ENCODE data around the gene ACAD8. TPM values are rescaled to one million over a fixed set of nuclear protein-coding genes. Genes with fewer than 3 reads are reported as not detected.

The ACAD8 gene
- total and polyA plus RNA-seq, 2 of the 4 experiments (the other 2 are of a cell fraction), result 11.1 to 21.2 TPM

DNA sequence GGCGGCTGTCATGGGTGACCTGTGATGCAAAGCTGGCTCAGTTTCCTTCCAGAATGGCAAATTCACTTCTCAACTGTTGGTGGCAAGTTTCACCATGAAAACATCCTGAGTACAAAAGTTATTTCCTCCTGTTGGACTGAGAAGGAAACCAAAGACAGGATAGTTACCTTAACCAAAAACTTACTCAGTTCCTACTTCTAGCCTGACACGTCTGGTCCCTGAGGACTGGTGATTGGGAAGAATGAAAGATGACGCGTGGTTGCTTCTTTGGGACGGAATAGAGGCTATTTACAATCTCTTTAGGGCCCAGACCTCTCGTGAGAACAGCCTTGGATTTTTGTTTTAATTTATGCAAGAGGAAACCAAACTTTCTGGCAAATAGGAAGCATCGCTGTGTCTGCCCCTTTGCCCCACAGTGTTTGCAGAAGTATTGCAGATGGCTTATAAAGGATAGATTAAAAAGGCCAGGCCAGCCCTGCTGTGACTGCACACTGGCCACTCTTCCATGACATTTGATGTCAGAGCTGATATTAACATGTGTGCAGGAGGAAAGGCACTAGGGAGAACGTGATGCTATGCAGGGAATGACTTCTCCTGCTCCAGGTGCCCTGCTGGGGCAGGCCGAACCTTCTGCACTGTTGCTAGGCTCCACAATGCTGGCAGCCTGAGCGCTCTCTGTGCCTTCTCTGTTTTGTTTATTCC, 21.3 kb upstream of the ACAD8 start:
- Histone ChIP-seq H3K79me1 (ENCODE audit: low read depth in 1 of 2, low read length in 2 of 2) (peaks cover 27 to 62% of the 10 kb centered on the region in 2 experiments), H4K91ac (ENCODE audit: insufficient read depth, low read depth, low read length) (no peak overlapping the region), H4K5ac (ENCODE audit: low read depth, low read length) (no peak overlapping the region), H3K4me3 (ENCODE audit: insufficient read depth, low read depth, low read length) (no peak overlapping the region), H2BK5ac (ENCODE audit: low read depth, low read length, poor library complexity, severe bottlenecking) (no peak overlapping the region), H3K27ac (ENCODE audit: insufficient read depth, low read length) (no peak overlapping the region), H3K36me3 (ENCODE audit: control insufficient read depth, insufficient read depth, low read length) (peaks cover 5% of the 10 kb centered on the region), H3K27me3 (ENCODE audit: control insufficient read depth, insufficient read depth, low read length) (no peaks in the 10 kb centered on the region), H2AFZ (replicated peaks; ENCODE audit: low read length, poor library complexity) (no peak overlapping the region), H3K56ac (ENCODE audit: extremely low read depth, insufficient read depth, low read length) (no peak overlapping the region), H2BK20ac (ENCODE audit: low read depth, low read length) (no peak overlapping the region), H3K23ac (ENCODE audit: low read depth, low read length) (no peak overlapping the region; the same call in 1 of the 2 replicates), H2AK5ac (ENCODE audit: low read depth, low read length) (no peak overlapping the region), H3K4me2 (ENCODE audit: low read depth, low read length) (no peak overlapping the region), H2BK120ac (ENCODE audit: low read depth, low read length) (no peak overlapping the region), H3K9me3 (ENCODE audit: control insufficient read depth, insufficient read depth, low read length) (no peaks in the 10 kb centered on the region), H3K9ac (ENCODE audit: low read depth, low read length) (no peak overlapping the region), H3K14ac (replicated peaks; ENCODE audit: low read depth, low read length) (no peak overlapping the region), H3K18ac (ENCODE audit: low read depth, low read length) (no peak overlapping the region), H2BK15ac (ENCODE audit: low read depth, low read length) (no peak overlapping the region), H4K8ac (ENCODE audit: low read depth in 2 of 2, low read length in 2 of 2) (no peak overlapping the region), H2AK9ac (replicated peaks; ENCODE audit: low read depth, low read length, poor library complexity) (no peak overlapping the region), H3K9me1 (ENCODE audit: insufficient read depth, low read length) (peaks cover 14% of the 10 kb centered on the region), H3K4me1 (ENCODE audit: control insufficient read depth, insufficient read depth, low read length) (no peaks in the 10 kb centered on the region), H4K20me1 (ENCODE audit: insufficient read depth, low read length) (peaks cover 28% of the 10 kb centered on the region), H3K4ac (ENCODE audit: low read depth, low read length) (no peak overlapping the region)
- CTCF ChIA-PET, result no interaction called here
- POLR2A ChIA-PET (ENCODE audit: unreplicated experiment), result no interaction called here
- BruUV-seq (replicated peaks), result no TSS peak
- WGBS, 2 experiments (ENCODE audit: extremely low coverage in 2 of 2, insufficient read length in 1 of 2), result no CpG with 5 or more reads among the region's 10 CpGs
- ATAC-seq (ENCODE audit: low read depth), result no peak
- TF ChIP-seq, protein P1, sequence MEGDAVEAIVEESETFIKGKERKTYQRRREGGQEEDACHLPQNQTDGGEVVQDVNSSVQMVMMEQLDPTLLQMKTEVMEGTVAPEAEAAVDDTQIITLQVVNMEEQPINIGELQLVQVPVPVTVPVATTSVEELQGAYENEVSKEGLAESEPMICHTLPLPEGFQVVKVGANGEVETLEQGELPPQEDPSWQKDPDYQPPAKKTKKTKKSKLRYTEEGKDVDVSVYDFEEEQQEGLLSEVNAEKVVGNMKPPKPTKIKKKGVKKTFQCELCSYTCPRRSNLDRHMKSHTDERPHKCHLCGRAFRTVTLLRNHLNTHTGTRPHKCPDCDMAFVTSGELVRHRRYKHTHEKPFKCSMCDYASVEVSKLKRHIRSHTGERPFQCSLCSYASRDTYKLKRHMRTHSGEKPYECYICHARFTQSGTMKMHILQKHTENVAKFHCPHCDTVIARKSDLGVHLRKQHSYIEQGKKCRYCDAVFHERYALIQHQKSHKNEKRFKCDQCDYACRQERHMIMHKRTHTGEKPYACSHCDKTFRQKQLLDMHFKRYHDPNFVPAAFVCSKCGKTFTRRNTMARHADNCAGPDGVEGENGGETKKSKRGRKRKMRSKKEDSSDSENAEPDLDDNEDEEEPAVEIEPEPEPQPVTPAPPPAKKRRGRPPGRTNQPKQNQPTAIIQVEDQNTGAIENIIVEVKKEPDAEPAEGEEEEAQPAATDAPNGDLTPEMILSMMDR (conservative IDR thresholded peaks at IDR 0.05; ENCODE audit: low read depth, low read length), result no peak
- TF ChIP-seq MAZ (IDR thresholded peaks at IDR 0.05; ENCODE audit: borderline replicate concordance, low read depth, low read length), result no peak
- intact Hi-C loops (cut with micrococcal nuclease), result no loop called here
- in situ Hi-C loops (cut with MboI; ENCODE audit: low sequenced_read_pairs), result no loop called here
- dilution Hi-C loops (cut with HindIII; ENCODE audit: low sequenced_read_pairs, unreplicated experiment), result no loop called here
- no peak for DNase-seq

Data from IMR-90 (cell line).